Endodermal cell (in vitro differentiated cells): ENCODE results near the gene PRKCA. TPM values are rescaled to one million over a fixed set of nuclear protein-coding genes. Genes with fewer than 3 reads are reported as not detected.

Experiments used
- DNase-seq: peaks from one replicate; pipeline ENCODE4 v3.0.0-alpha.2; 2017
- H3K27ac ChIP-seq: 2 replicates; pipeline ENCODE4 v1.5.1; 2013; ENCODE audit warnings: mild to moderate bottlenecking, low read depth, low read length, moderate library complexity
- H3K27me3 ChIP-seq: 2 replicates; pipeline ENCODE4 v1.6.1; 2013; ENCODE audit warnings: mild to moderate bottlenecking, low read length, moderate library complexity; ENCODE audit not compliant: insufficient read depth, control insufficient read depth, poor library complexity, severe bottlenecking
- H3K36me3 ChIP-seq: 2 replicates; pipeline ENCODE4 v1.7.0; 2013; ENCODE audit warnings: mild to moderate bottlenecking, low read length, moderate library complexity; ENCODE audit not compliant: control insufficient read depth, insufficient read depth
- H3K4me1 ChIP-seq: one replicate; pipeline ENCODE4 v1.7.0; 2013; ENCODE audit warnings: low read length; ENCODE audit not compliant: control insufficient read depth, insufficient read depth
- H3K4me3 ChIP-seq: 2 replicates; pipeline ENCODE4 v1.5.1; 2013; ENCODE audit warnings: mild to moderate bottlenecking, low read length, moderate library complexity
- H3K9ac ChIP-seq: 2 replicates; pipeline ENCODE4 v1.6.1; 2013; ENCODE audit warnings: mild to moderate bottlenecking, low read length, moderate library complexity; ENCODE audit not compliant: poor library complexity, severe bottlenecking; ENCODE audit errors: extremely low read depth
- H3K9me3 ChIP-seq: 2 replicates; pipeline ENCODE4 v1.6.1; 2013; ENCODE audit warnings: mild to moderate bottlenecking, low read length, moderate library complexity; ENCODE audit not compliant: control insufficient read depth
- H3K27ac Mint-ChIP-seq: 2 replicates; pipeline ENCODE4 v1.8.0; 2020; ENCODE audit warnings: mixed read lengths
- H3K27me3 Mint-ChIP-seq: 2 replicates; pipeline ENCODE4 v1.8.0; 2021; ENCODE audit warnings: mild to moderate bottlenecking, mixed read lengths; ENCODE audit not compliant: insufficient read depth
- H3K36me3 Mint-ChIP-seq: 2 replicates; pipeline ENCODE4 v1.8.0; 2020; ENCODE audit warnings: low read depth, mixed read lengths
- H3K4me1 Mint-ChIP-seq: 2 replicates; pipeline ENCODE4 v1.8.0; 2020; ENCODE audit warnings: mixed read lengths
- H3K4me3 Mint-ChIP-seq: 2 replicates; pipeline ENCODE4 v1.8.0; 2020; ENCODE audit warnings: mild to moderate bottlenecking, moderate library complexity, mixed read lengths
- H3K9me3 Mint-ChIP-seq: 2 replicates; pipeline ENCODE4 v1.8.0; 2020; ENCODE audit warnings: mild to moderate bottlenecking, mixed read lengths
- CTCF ChIP-seq: fragments of 200-600 bp; sonication (generic); conservative IDR thresholded peaks from 2 replicates; pipeline ENCODE4 v1.5.0; 2021; ENCODE audit warnings: antibody characterized with exemption, mild to moderate bottlenecking
- WGBS, 2 experiments: methylation state at CpG; one replicate each; pipeline versions ENCODE4 v1.1.5 to v1.1.7; 2013; ENCODE audit warnings: missing lambda C conversion rate in 2 of 2, mixed read lengths in 1 of 2; ENCODE audit not compliant: insufficient coverage in 1 of 2, insufficient read length in 1 of 2; 5-methylcytosine and 5-hydroxymethylcytosine counted together
- total RNA-seq, 2 donors: library from RNA; stranded (reverse); fragmentation: NEBNext Ultra II Directional in 1 of 2; extraction: Animal tissue kit (Norgen Biotek cat#: 25700) in 1 of 2; gene quantifications; 2 replicates in 1 of 2; 3 replicates in 1 of 2; pipeline ENCODE4 v1.2.1, GENCODE V29; 2021

PRKCA gene
- total RNA-seq, 2 donors from 2014 or later = 8.7 to 14.6 TPM

- 78 to 86% methylated on average over 7 of the region's 7 CpGs for WGBS, 2 experiments
- no peak for TF ChIP-seq CTCF
Observed at GRCh38 chr17:66775881-66776400, 473.5 kb downstream of the PRKCA start.

GRCh38 chr17:66776999-66777688 lies 474.7 kb downstream of the PRKCA start:
- Histone ChIP-seq H3K27me3 (no peaks in the 10 kb centered on the region), H3K9ac (no peak overlapping the region), H3K27ac (peak overlapping the region; percentile 49), H3K36me3 (no peaks in the 10 kb centered on the region), H3K4me1 (peaks cover 13% of the 10 kb centered on the region), H3K4me3 (no peak overlapping the region), H3K9me3 (no peaks in the 10 kb centered on the region)
- WGBS, 2 experiments = 81 to 86% methylated on average over 3 to 9 of the region's 9 CpGs
- Mint-ChIP-seq H3K36me3 (peaks cover 2% of the 10 kb centered on the region), H3K9me3 (no peaks in the 10 kb centered on the region), H3K4me3 (peak overlapping the region; percentile 25), H3K27me3 (no peaks in the 10 kb centered on the region), H3K27ac (peak overlapping the region; percentile 93), H3K4me1 (peaks cover 43% of the 10 kb centered on the region)
- DNase-seq = no peak
- TF ChIP-seq CTCF = no peak

More at GRCh38 chr17:66775881-66776400, 473.5 kb downstream of the PRKCA start:
- H3K4me3 Mint-ChIP-seq = no peak overlapping the region
- H3K9me3 ChIP-seq = no peaks in the 10 kb centered on the region
- no peak overlapping the region for H3K4me3 ChIP-seq
- H3K4me1 Mint-ChIP-seq = peaks cover 43% of the 10 kb centered on the region
- no peaks in the 10 kb centered on the region for H3K27me3 ChIP-seq
- peak overlapping the region; percentile 67 for H3K27ac ChIP-seq
- no peaks in the 10 kb centered on the region for H3K27me3 Mint-ChIP-seq
- H3K9me3 Mint-ChIP-seq = no peaks in the 10 kb centered on the region
- H3K9ac ChIP-seq = no peak overlapping the region
- H3K4me1 ChIP-seq = peaks cover 13% of the 10 kb centered on the region
- peak; percentile 57 for DNase-seq
- no peaks in the 10 kb centered on the region for H3K36me3 ChIP-seq
- H3K27ac Mint-ChIP-seq = no peak overlapping the region
- peaks cover 2% of the 10 kb centered on the region for H3K36me3 Mint-ChIP-seq

- 50 to 51% methylated on average over 6 to 7 of the region's 7 CpGs for WGBS, 2 experiments
- no peaks in the 10 kb centered on the region for H3K27me3 Mint-ChIP-seq
- H3K4me1 Mint-ChIP-seq = peaks cover 43% of the 10 kb centered on the region
- peaks cover 2% of the 10 kb centered on the region for H3K36me3 Mint-ChIP-seq
- H3K27me3 ChIP-seq = no peaks in the 10 kb centered on the region
- no peaks in the 10 kb centered on the region for H3K9me3 Mint-ChIP-seq
- no peaks in the 10 kb centered on the region for H3K36me3 ChIP-seq
- H3K9ac ChIP-seq = no peak overlapping the region
- peak overlapping the region; percentile 49 for H3K27ac ChIP-seq
- peak overlapping the region; percentile 25 for H3K4me3 Mint-ChIP-seq
- peak overlapping the region; percentile 93 for H3K27ac Mint-ChIP-seq
- TF ChIP-seq CTCF = no peak
- peak; percentile 94 for DNase-seq
- H3K4me3 ChIP-seq = no peak overlapping the region
- no peaks in the 10 kb centered on the region for H3K9me3 ChIP-seq
- H3K4me1 ChIP-seq = peaks cover 13% of the 10 kb centered on the region
Observed at GRCh38 chr17:66777689-66778225, 475.3 kb downstream of the PRKCA start.
